Pericardium fibroblast (primary cell): ENCODE results near the gene SAFB2. TPM values are rescaled to one million over a fixed set of nuclear protein-coding genes. Genes with fewer than 3 reads are reported as not detected.

ENCODE experiments used
- total RNA-seq: library from RNA; depleted of rRNA; stranded (reverse); fragments of >200 nt; gene quantifications from 2 replicates; pipeline ENCODE4 v1.2.3, GENCODE V29; 2015

SAFB2 gene
- total RNA-seq: 14.1 and 17.5 TPM in 2 replicates

GRCh38 chr19:5622465-5623396 lies at the start of gene SAFB2, which contains the start of gene SAFB:
Gene SAFB2, minus strand, starts transcription at chr19:5622776. Its CDS starts 61 bp downstream, at chr19:5622715.
Gene SAFB, plus strand, starts transcription at chr19:5623083. Its CDS starts 123 bp downstream, at chr19:5623206.

GRCh38 chr19:5567360-5567969 lies 55.1 kb downstream of the SAFB2 start, which contains the start of gene TINCR:
Gene TINCR, minus strand, starts transcription at chr19:5567953.

Other genes starting within 250 kb of the SAFB2 start
- gene ZNRF4, start 167.4 kb downstream of the SAFB2 start, total RNA-seq: not detected in 2 replicates
- gene TINCR, start 54.8 kb downstream of the SAFB2 start, total RNA-seq: not detected in 2 replicates
- 32.6 and 47.2 TPM in 2 replicates for gene SAFB, start 307 bp upstream of the SAFB2 start, total RNA-seq
- gene MICOS13, start 57.7 kb upstream of the SAFB2 start, total RNA-seq: 45.6 and 74.7 TPM in 2 replicates
- gene HSD11B1L, start 58.3 kb upstream of the SAFB2 start, total RNA-seq: 19.3 and 34.9 TPM in 2 replicates
- 1,315 and 2,006 TPM in 2 replicates for gene RPL36, start 67.5 kb upstream of the SAFB2 start, total RNA-seq
- 85.5 and 107 TPM in 2 replicates for gene LONP1, start 97.4 kb upstream of the SAFB2 start, total RNA-seq
- gene CATSPERD, start 97.9 kb upstream of the SAFB2 start, total RNA-seq: not detected in 2 replicates
- 0.60 and 2.2 TPM in 2 replicates for gene PRR22, start 162.0 kb upstream of the SAFB2 start, total RNA-seq
- gene DUS3L, start 168.4 kb upstream of the SAFB2 start, total RNA-seq: 15.7 and 17.4 TPM in 2 replicates
- gene NRTN, start 182.3 kb upstream of the SAFB2 start, total RNA-seq: 0.12 TPM in 1 of 2 replicates, not detected in the other
- not detected in 2 replicates for gene FUT6, start 216.9 kb upstream of the SAFB2 start, total RNA-seq
- not detected in 2 replicates for gene FUT3, start 228.7 kb upstream of the SAFB2 start, total RNA-seq
- gene FUT5, start 247.8 kb upstream of the SAFB2 start, total RNA-seq: not detected in 2 replicates